ENCODE measurements around the gene DNASE1.
A peak's percentile ranks its signal among the peaks of the same experiment; 100 is the strongest.

The DNASE1 gene

DNA sequence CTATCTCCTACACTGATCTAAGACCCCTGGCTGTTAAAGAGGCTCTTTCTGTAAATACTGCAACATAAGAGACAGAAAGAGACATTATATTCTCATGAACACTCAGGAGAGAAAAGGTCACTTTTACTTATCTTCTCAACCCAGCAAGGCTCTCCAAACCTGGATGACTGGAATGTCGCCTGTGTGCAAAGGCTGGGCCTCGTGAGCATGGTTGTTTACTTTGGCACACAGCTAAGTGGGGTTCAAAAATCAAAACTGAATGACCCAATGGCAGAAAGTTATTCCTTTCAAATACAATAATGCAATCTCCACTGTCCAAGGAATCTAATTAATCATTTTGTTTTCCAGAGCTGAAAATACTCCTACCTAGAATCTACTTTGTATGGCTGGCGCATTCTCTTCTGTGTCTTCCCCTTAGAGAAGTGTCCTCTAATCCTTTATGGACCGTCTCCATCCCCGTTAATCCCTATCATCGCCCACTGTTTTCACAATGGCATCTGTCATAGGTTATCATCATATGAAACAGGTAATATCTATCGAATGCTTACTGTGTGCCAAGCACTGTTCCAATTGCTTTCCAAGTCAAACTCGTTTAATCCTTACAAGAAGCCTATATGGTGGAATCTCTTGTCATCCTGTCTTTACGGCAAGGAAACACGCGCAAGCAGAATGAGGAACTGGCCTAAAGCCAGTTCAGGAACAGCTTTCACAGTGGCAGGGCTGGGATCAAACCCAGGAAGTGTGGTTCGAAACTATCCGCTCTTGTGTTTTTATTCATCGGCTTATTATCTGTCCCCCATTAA lies 44.4 kb upstream of the DNASE1 start:
- TF ChIP-seq, protein P1, sequence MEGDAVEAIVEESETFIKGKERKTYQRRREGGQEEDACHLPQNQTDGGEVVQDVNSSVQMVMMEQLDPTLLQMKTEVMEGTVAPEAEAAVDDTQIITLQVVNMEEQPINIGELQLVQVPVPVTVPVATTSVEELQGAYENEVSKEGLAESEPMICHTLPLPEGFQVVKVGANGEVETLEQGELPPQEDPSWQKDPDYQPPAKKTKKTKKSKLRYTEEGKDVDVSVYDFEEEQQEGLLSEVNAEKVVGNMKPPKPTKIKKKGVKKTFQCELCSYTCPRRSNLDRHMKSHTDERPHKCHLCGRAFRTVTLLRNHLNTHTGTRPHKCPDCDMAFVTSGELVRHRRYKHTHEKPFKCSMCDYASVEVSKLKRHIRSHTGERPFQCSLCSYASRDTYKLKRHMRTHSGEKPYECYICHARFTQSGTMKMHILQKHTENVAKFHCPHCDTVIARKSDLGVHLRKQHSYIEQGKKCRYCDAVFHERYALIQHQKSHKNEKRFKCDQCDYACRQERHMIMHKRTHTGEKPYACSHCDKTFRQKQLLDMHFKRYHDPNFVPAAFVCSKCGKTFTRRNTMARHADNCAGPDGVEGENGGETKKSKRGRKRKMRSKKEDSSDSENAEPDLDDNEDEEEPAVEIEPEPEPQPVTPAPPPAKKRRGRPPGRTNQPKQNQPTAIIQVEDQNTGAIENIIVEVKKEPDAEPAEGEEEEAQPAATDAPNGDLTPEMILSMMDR (IDR thresholded peaks at IDR 0.05; ENCODE audit: unreplicated experiment in 3 of 3) = no peak
- Mint-ChIP-seq H3K4me1 (peaks cover 32% of the 10 kb centered on the region), H3K4me3 (peak overlapping the region; percentile 98 to 100 (median 100)), H3K27me3 (ENCODE audit: low read depth) (no peaks in the 10 kb centered on the region), H3K27ac (peak overlapping the region; percentile 75 to 91 (median 82)), H3K36me3 (ENCODE audit: low read depth) (peaks cover 35% of the 10 kb centered on the region), H3K9me3 (no peaks in the 10 kb centered on the region)

DNA sequence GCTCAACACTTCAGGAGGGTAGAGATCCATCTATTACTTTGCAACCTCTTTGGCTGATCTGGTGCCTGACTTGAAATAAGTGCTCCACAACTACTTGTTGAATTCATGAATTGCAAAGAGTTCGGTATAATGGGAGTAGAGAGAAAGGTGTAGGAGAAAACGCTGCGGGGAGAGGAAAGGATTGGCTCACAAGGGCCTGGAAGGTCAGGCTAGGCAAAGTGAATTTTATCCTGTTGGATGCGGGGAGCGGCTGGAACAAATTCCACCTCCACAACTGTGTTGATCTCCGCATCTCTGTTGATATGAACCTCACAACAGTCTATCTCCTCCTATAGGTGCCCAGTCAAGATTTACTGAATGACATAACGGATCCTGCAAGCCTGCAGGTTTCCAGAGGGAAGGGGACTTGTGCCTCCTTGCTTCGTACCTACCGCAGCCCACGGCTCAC lies 43.8 kb upstream of the DNASE1 start:
- Mint-ChIP-seq H3K4me3 (peak overlapping the region; percentile 98 to 100 (median 100)), H3K27me3 (ENCODE audit: low read depth) (no peaks in the 10 kb centered on the region), H3K27ac (peak overlapping the region; percentile 75 to 91 (median 82)), H3K36me3 (ENCODE audit: low read depth) (peaks cover 40% of the 10 kb centered on the region), H3K9me3 (no peaks in the 10 kb centered on the region), H3K4me1 (peaks cover 32% of the 10 kb centered on the region)
- TF ChIP-seq, protein P1 (IDR thresholded peaks at IDR 0.05; ENCODE audit: unreplicated experiment in 3 of 3) = no peak

DNA sequence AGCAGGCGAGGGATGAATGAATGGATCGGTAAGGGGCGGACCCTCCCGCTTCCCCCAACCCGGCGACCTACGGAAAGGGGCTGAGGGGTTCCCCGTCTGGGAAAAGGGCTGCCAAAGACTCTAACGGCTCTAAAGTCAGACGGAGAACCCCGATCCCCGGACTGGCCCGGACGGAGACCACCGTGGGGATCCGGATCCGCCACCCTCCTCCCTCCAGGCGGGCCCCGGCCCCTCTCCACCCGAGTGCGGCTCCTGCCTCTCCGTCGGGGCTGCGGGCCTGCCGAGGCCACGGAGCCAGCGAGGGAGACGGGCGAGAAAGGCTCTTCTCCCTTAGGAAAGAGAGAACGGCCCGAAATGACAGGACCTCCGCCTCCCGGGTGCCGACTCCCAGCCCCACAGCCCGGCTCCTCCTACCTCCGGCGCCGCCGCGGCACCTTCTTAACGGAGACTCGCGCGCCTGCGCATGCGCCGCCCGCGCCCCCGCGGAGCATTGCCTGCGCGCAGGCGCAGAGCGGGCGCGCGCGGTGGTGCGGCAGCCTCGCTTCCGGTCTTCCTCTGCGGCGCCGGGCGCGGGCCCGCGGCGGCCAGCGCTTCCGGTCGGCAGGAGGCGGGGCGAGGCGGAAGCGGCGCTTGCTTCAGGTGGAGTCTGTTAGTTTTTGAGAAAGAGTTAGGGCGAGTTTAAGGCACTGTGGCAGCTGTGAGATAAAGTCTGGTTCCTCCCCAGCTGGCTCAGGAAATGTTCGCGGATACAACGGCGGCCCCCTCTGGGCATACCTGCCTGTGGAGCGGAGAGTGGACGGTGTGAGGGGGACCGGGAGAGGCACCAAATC lies 43.1 kb upstream of the DNASE1 start, which contains the start of gene SLX4:
TSS of gene SLX4 (minus strand) at position 461 of the 830 bp plus-strand sequence. CDS start 2,642 bp downstream, outside the sequence.
- Mint-ChIP-seq H3K27me3 (ENCODE audit: low read depth) (no peaks in the 10 kb centered on the region), H3K36me3 (ENCODE audit: low read depth) (peaks cover 35% of the 10 kb centered on the region), H3K9me3 (no peaks in the 10 kb centered on the region), H3K4me3 (peak within 1 kb of the TSS; percentile 98 to 100 (median 100)), H3K27ac (peak within 1 kb of the TSS; percentile 75 to 91 (median 82)), H3K4me1 (peaks cover 32% of the 10 kb centered on the region)
- TF ChIP-seq, protein P1 (IDR thresholded peaks at IDR 0.05; ENCODE audit: unreplicated experiment in 3 of 3) = no peak

DNA sequence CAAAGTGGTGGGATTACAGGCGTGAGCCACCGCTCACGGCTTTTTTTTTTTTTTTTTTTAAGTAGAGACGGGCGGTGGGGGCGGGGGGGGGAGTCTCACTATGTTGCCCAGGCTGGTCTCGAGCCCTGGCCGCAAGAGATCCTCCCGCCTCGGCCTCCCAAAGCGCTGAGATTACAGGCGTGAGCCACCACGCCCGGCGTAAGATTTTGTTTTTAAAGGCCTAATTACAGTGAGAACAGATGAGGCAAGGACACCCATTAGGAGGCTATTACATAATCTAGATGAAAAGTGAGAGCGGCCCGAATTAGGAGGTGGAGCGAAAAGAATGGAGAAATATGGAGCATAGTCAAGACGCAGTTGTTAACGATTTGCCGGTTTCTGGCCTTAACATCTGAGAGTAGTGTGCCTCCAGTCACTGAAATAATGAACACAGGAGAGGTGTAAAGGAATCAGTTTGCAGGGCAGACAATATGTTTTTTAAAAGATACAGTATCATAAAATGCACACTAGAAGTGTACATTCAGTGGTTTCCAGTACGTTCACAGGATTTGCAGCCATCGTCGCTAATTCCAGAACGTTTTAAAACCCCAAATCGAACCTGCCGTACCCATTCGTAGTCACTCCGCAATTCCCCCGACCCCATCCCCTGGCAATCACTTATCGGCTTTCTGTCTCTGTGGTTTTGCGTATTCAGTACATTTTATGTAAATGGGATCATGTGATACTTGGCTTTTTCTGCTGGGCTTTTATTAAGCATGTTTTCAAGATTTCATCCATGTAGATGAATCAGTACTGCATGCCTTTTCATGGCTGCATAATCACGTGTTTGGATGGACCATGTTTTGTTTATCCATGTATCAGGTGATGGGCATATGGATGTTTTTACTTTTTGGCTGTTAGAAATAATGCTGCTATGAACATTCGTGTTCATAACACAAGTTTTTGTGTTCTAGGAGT lies 41.7 kb upstream of the DNASE1 start:
- peaks cover 3% of the 10 kb centered on the region for H3K9me3 Mint-ChIP-seq
- H3K4me1 Mint-ChIP-seq = peaks cover 32% of the 10 kb centered on the region
- TF ChIP-seq, protein P1 (IDR thresholded peaks at IDR 0.05; ENCODE audit: unreplicated experiment in 3 of 3) = no peak
- peaks cover 35% of the 10 kb centered on the region for H3K36me3 Mint-ChIP-seq (ENCODE audit: low read depth)
- H3K27ac Mint-ChIP-seq = peak overlapping the region; percentile 48 to 85 (median 49)
- H3K4me3 Mint-ChIP-seq = peak overlapping the region; percentile 89 to 100 (median 100)
- no peaks in the 10 kb centered on the region for H3K27me3 Mint-ChIP-seq (ENCODE audit: low read depth)

DNA sequence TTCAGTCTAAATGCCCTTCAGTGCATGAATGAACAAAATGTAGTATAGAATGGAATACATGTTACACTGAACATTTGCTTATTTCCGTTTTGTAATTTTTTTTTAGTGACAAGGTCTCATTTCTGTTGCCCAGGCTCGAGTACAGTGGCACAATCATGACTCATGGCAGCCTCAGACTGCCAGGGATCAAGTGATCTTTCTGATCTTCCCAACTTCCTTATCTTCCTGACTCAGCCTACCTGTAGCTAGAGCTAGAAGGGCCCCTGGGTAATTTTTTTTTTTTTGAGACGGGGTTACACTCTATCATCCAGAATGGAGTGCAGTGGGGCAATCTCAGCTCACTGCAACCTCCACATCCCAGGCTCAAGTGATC lies 35.7 kb upstream of the DNASE1 start:
- Mint-ChIP-seq H3K4me1 (peaks cover 6% of the 10 kb centered on the region), H3K9me3 (peaks cover 3% of the 10 kb centered on the region), H3K27me3 (ENCODE audit: low read depth) (no peaks in the 10 kb centered on the region), H3K27ac (no peak overlapping the region), H3K36me3 (ENCODE audit: low read depth) (peaks cover 26% of the 10 kb centered on the region), H3K4me3 (no peak overlapping the region)
- TF ChIP-seq, protein P1 (IDR thresholded peaks at IDR 0.05; ENCODE audit: unreplicated experiment in 3 of 3) = no peak
